HCT116 (cell line): Measurements from ENCODE around the gene TMED7. TPM values are rescaled to one million over a fixed set of nuclear protein-coding genes. Genes with fewer than 3 reads are reported as not detected.

ENCODE experiments used
- ATAC-seq: fragments of 200-7000 bp; cut with Tn5 transposase; 2 replicates; pipeline ENCODE4 v1.9.1; 2020; ENCODE audit warnings: mild to moderate bottlenecking, moderate library complexity
- BruUV-seq: library from RNA; stranded (reverse); fragments of 400-500 nt; replicated peaks from 2 replicates; lab custom pipeline; 2021; lab: Mats Ljungman, UMichigan
- CTCF ChIA-PET: fragments of 300-600 bp; sonication (Branson Sonifier 250); formaldehyde crosslinking; loops from one replicate; lab custom pipeline; 2021; ENCODE audit warnings: antibody characterized with exemption; lab: Charles Lee
- POLR2A ChIA-PET: fragments of 300-600, 350-600 bp; sonication (Branson Sonifier 250); formaldehyde crosslinking; loops from one replicate; lab custom pipeline; 2021; ENCODE audit warnings: antibody characterized with exemption; lab: Charles Lee
- RAD21 ChIA-PET, 2 experiments: fragments of 300-600 bp; sonication (Branson Sonifier 250); formaldehyde crosslinking; loops; one replicate each; lab custom pipeline; 2023; ENCODE audit warnings: low total read pairs in 2 of 2; ENCODE audit not compliant: uncharacterized antibody in 2 of 2, unreplicated experiment in 2 of 2, low non-redundant PET in 1 of 2; lab: Charles Lee
- DNase-seq: peaks from one replicate; pipeline ENCODE4 v3.0.0-alpha.2; 2010; ENCODE audit warnings: low read depth, low spot score
- H2AFZ ChIP-seq: fragments of 200-600 bp; shearing (Covaris generic), sonication (generic); 2 replicates; pipeline ENCODE4 v1.6.1; 2017; ENCODE audit warnings: low read depth, mixed run types, mixed read lengths, antibody characterized with exemption, low read length; ENCODE audit not compliant: poor library complexity, severe bottlenecking
- H3K27ac ChIP-seq: 2 replicates; pipeline ENCODE4 v1.5.1; 2012; ENCODE audit warnings: low read depth, low read length
- H3K27me3 ChIP-seq: fragments of 200-600 bp; sonication (generic); 2 replicates; pipeline ENCODE4 v1.6.1; 2016; ENCODE audit warnings: mixed run types, low read length, mixed read lengths; ENCODE audit not compliant: insufficient read depth
- H3K36me3 ChIP-seq, 2 experiments: fragments of 200-500 bp in 1 of 2; fragments of 200-600 bp in 1 of 2; sonication (Bioruptor generic) in 1 of 2; sonication (generic) in 1 of 2; 2 replicates each; pipeline versions ENCODE4 v1.5.1 to v1.6.1; 2014 to 2016; ENCODE audit warnings: low read length in 2 of 2, inconsistent platforms in 1 of 2, mixed read lengths in 1 of 2, mixed run types in 1 of 2; ENCODE audit not compliant: insufficient read depth in 2 of 2, control insufficient read depth in 1 of 2
- H3K4me1 ChIP-seq, 2 experiments: fragments of 200-600 bp in 1 of 2; sonication (generic) in 1 of 2; 2 replicates each; pipeline versions ENCODE4 v1.5.1 to v1.6.1; 2012 to 2017; ENCODE audit warnings: low read length in 2 of 2, inconsistent platforms in 1 of 2, mild to moderate bottlenecking in 1 of 2, mixed read lengths in 1 of 2, mixed run types in 1 of 2, moderate library complexity in 1 of 2; ENCODE audit not compliant: insufficient read depth in 2 of 2, control insufficient read depth in 1 of 2
- H3K4me2 ChIP-seq: fragments of 200-600 bp; sonication (generic); 2 replicates; pipeline ENCODE4 v1.6.1; 2017; ENCODE audit warnings: mixed run types, low read length, mixed read lengths
- H3K4me3 ChIP-seq, 2 experiments: fragments of 200-600 bp in 1 of 2; sonication (generic) in 1 of 2; replicated peaks in 1 of 2; 2 replicates each; pipeline ENCODE4 v1.5.1; 2011 to 2016; ENCODE audit warnings: low read length in 2 of 2, control low read depth in 1 of 2, low read depth in 1 of 2, mild to moderate bottlenecking in 1 of 2, mixed read lengths in 1 of 2, mixed run types in 1 of 2
- H3K79me2 ChIP-seq: fragments of 200-600 bp; sonication (generic); 2 replicates; pipeline ENCODE4 v1.6.1; 2017; ENCODE audit warnings: mild to moderate bottlenecking, mixed run types, low read length, moderate library complexity, mixed read lengths; ENCODE audit not compliant: insufficient read depth
- H3K9ac ChIP-seq: fragments of 200-600 bp; sonication (generic); 2 replicates; pipeline ENCODE4 v1.6.1; 2016; ENCODE audit warnings: low read length, mixed read lengths
- H3K9me2 ChIP-seq: fragments of 200-600 bp; sonication (generic), shearing (Covaris generic); 2 replicates; pipeline ENCODE4 v1.6.1; 2017; ENCODE audit warnings: mixed run types, mild to moderate bottlenecking, moderate library complexity; ENCODE audit not compliant: insufficient read depth
- H3K9me3 ChIP-seq, 2 experiments: fragments of 200-500 bp in 1 of 2; fragments of 200-600 bp in 1 of 2; sonication (Bioruptor generic) in 1 of 2; sonication (generic) in 1 of 2; 2 replicates each; pipeline ENCODE4 v1.6.1; 2014 to 2017; ENCODE audit warnings: low read length in 2 of 2, mixed read lengths in 2 of 2, inconsistent platforms in 1 of 2, low read depth in 1 of 2, mild to moderate bottlenecking in 1 of 2, mixed run types in 1 of 2, moderate library complexity in 1 of 2; ENCODE audit not compliant: control insufficient read depth in 1 of 2, insufficient read depth in 1 of 2
- H4K20me1 ChIP-seq: fragments of 200-600 bp; sonication (generic), shearing (Covaris generic); 2 replicates; pipeline ENCODE4 v1.6.1; 2017; ENCODE audit warnings: mixed run types, mild to moderate bottlenecking, moderate library complexity; ENCODE audit not compliant: insufficient read depth
- CBX3 ChIP-seq: IDR thresholded peaks from 2 replicates; pipeline ENCODE4 v1.6.1; 2012; ENCODE audit warnings: low read depth
- CEBPB ChIP-seq: IDR thresholded peaks from 2 replicates; pipeline ENCODE4 v1.6.1; 2012; ENCODE audit warnings: low read depth
- EGR1 ChIP-seq: IDR thresholded peaks from 2 replicates; pipeline ENCODE4 v1.6.1; 2012; ENCODE audit warnings: low read depth
- ELF1 ChIP-seq: IDR thresholded peaks from 2 replicates; pipeline ENCODE4 v1.6.1; 2012; ENCODE audit warnings: low read depth, borderline replicate concordance
- EZH2 ChIP-seq: fragments of 200-600 bp; sonication (generic); IDR thresholded peaks from 2 replicates; pipeline ENCODE4 v1.6.1; 2017; ENCODE audit warnings: antibody characterized with exemption, mixed run types
- EZH2phosphoT487 ChIP-seq: fragments of 200-600 bp; IDR thresholded peaks from 2 replicates; pipeline ENCODE4 v1.6.1; 2018; ENCODE audit warnings: antibody characterized with exemption, borderline replicate concordance
- JUND ChIP-seq: IDR thresholded peaks from 2 replicates; pipeline ENCODE4 v1.6.1; 2012
- POLR2AphosphoS5 ChIP-seq: IDR thresholded peaks from 2 replicates; pipeline ENCODE4 v1.6.1; 2011; ENCODE audit warnings: mild to moderate bottlenecking, low read depth, low read length, moderate library complexity
- RAD21 ChIP-seq: IDR thresholded peaks from 2 replicates; pipeline ENCODE4 v1.6.1; 2012; ENCODE audit warnings: low read depth, mild to moderate bottlenecking
- SIN3A ChIP-seq: IDR thresholded peaks from 2 replicates; pipeline ENCODE4 v1.6.1; 2012; ENCODE audit warnings: low read depth
- SP1 ChIP-seq: IDR thresholded peaks from 2 replicates; pipeline ENCODE4 v1.6.1; 2012; ENCODE audit warnings: low read depth
- TCF7L2 ChIP-seq: IDR thresholded peaks from 2 replicates; pipeline ENCODE4 v1.7.0; 2011; ENCODE audit warnings: borderline replicate concordance, inconsistent platforms; ENCODE audit not compliant: insufficient read depth, insufficient read length; ENCODE audit errors: extremely low read depth
- YY1 ChIP-seq: IDR thresholded peaks from 2 replicates; pipeline ENCODE4 v1.6.1; 2011; ENCODE audit warnings: low read length, low read depth, moderate library complexity, mild to moderate bottlenecking; ENCODE audit not compliant: insufficient replicate concordance; ENCODE audit errors: extremely low read depth
- ZNF274 ChIP-seq: fragments of 200-500 bp; sonication (Bioruptor generic); IDR thresholded peaks from 2 replicates; pipeline ENCODE4 v1.6.1; 2014; ENCODE audit warnings: mild to moderate bottlenecking, low read depth, low read length, inconsistent platforms
- intact Hi-C: fragments of 100-400 bp; cut with micrococcal nuclease; formaldehyde crosslinking; loops from 2 replicates; pipeline ENCODE4 v1.10.0; 2022
- total RNA-seq: library from RNA; stranded (reverse); gene quantifications from one replicate; pipeline ENCODE4 v1.2.1, GENCODE V29; 2021; ENCODE audit not compliant: unreplicated experiment
- TF ChIP-seq, protein P1 (sequence below): IDR thresholded peaks from 2 replicates; pipeline ENCODE4 v1.6.1; 2012
- TF ChIP-seq, protein P2 (sequence below): IDR thresholded peaks from 2 replicates; pipeline ENCODE4 v1.6.1; 2012; ENCODE audit warnings: low read depth
- TF ChIP-seq, protein P3 (sequence below): IDR thresholded peaks from 2 replicates; pipeline ENCODE4 v1.6.1; 2012

The TMED7 gene
- total RNA-seq, 1 experiment from 2014 or later, result 167 TPM

DNA sequence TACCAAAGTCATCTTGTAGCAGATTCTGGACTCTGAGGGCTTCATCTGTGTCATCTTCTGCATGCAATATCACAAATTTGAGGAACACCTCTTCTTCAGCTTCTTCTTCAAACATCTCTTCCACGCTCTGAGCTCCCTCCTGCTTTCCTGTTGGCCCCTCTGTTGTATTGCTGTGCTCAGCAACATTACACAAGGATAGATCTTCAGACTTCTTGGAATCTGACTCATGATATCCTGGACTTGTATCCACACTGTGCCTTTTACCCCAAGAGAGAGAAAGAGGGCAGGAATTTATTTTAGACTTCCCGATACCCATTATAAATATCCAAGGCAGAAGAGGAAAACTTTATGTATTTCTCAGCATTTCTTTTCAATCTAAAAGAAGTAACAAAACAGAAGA is 44.9 kb downstream of the TMED7 start:
- RAD21 ChIA-PET, result no interaction called here
- Histone ChIP-seq H3K9ac (no peak overlapping the region), H3K27me3 (no peaks in the 10 kb centered on the region), H3K36me3 (no peaks in the 10 kb centered on the region), H3K9me3 (no peaks in the 10 kb centered on the region), H4K20me1 (no peaks in the 10 kb centered on the region), H3K27ac (no peak overlapping the region), H3K4me1 (peaks cover 0 to 13% of the 10 kb centered on the region in 2 experiments; a peak in 2 of 4 replicates), H2AFZ (no peak overlapping the region), H3K79me2 (peaks cover 6% of the 10 kb centered on the region; the same call in 1 of the 2 replicates), H3K4me3 (no peak overlapping the region), H3K4me2 (no peak overlapping the region), H3K9me2 (no peaks in the 10 kb centered on the region)
- BruUV-seq, result no TSS peak
- CTCF ChIA-PET, result interaction anchor here (1.7 kb wide), 1 partner anchor 271 kb away, joined by 3 read pairs; no protein-coding TSS in a partner anchor
- intact Hi-C loops, result no loop called here
- DNase-seq (no peak), ATAC-seq (no peak)
- POLR2A ChIA-PET, result no interaction called here
- no peak for TF ChIP-seq TCF7L2
- TF ChIP-seq, protein P1, sequence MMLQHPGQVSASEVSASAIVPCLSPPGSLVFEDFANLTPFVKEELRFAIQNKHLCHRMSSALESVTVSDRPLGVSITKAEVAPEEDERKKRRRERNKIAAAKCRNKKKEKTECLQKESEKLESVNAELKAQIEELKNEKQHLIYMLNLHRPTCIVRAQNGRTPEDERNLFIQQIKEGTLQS, result no peak
- TF ChIP-seq POLR2AphosphoS5, result no peak
- TF ChIP-seq YY1, result no peak
- no peak for TF ChIP-seq SIN3A
- TF ChIP-seq SP1, result no peak
- no peak for TF ChIP-seq EGR1
- no peak for TF ChIP-seq RAD21
- no peak for TF ChIP-seq ELF1
- TF ChIP-seq CBX3, result no peak
- TF ChIP-seq EZH2phosphoT487, result no peak
- no peak for TF ChIP-seq EZH2
- TF ChIP-seq JUND, result no peak
- TF ChIP-seq CEBPB, result no peak
- TF ChIP-seq, protein P2, sequence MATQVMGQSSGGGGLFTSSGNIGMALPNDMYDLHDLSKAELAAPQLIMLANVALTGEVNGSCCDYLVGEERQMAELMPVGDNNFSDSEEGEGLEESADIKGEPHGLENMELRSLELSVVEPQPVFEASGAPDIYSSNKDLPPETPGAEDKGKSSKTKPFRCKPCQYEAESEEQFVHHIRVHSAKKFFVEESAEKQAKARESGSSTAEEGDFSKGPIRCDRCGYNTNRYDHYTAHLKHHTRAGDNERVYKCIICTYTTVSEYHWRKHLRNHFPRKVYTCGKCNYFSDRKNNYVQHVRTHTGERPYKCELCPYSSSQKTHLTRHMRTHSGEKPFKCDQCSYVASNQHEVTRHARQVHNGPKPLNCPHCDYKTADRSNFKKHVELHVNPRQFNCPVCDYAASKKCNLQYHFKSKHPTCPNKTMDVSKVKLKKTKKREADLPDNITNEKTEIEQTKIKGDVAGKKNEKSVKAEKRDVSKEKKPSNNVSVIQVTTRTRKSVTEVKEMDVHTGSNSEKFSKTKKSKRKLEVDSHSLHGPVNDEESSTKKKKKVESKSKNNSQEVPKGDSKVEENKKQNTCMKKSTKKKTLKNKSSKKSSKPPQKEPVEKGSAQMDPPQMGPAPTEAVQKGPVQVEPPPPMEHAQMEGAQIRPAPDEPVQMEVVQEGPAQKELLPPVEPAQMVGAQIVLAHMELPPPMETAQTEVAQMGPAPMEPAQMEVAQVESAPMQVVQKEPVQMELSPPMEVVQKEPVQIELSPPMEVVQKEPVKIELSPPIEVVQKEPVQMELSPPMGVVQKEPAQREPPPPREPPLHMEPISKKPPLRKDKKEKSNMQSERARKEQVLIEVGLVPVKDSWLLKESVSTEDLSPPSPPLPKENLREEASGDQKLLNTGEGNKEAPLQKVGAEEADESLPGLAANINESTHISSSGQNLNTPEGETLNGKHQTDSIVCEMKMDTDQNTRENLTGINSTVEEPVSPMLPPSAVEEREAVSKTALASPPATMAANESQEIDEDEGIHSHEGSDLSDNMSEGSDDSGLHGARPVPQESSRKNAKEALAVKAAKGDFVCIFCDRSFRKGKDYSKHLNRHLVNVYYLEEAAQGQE, result no peak
- TF ChIP-seq, protein P3, sequence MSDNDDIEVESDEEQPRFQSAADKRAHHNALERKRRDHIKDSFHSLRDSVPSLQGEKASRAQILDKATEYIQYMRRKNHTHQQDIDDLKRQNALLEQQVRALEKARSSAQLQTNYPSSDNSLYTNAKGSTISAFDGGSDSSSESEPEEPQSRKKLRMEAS, result no peak
- TF ChIP-seq ZNF274, result no peak
- TF ChIP-seq, all 23 proteins: peak for 0
